Uterus (tissue), 4 donors: ENCODE measurements around the gene SLC2A9. TPM values are rescaled to one million over a fixed set of nuclear protein-coding genes. Genes with fewer than 3 reads are reported as not detected.

Source experiments
- DNase-seq, 2 donors: peaks; one replicate each; pipeline ENCODE4 v3.0.0-alpha.2; 2019 to 2020
- H3K27ac ChIP-seq, 2 donors: fragments of 200-600 bp; sonication (generic); 1 replicate in 1 of 2; 2 replicates in 1 of 2; pipeline ENCODE4 v1.5.1; 2016 to 2018
- H3K27me3 ChIP-seq, 2 donors: fragments of 200-600 bp; sonication (generic); one replicate each; pipeline ENCODE4 v1.5.1; 2018 to 2019; ENCODE audit warnings: control low read depth in 1 of 2
- H3K36me3 ChIP-seq, 2 donors: fragments of 200-600 bp; sonication (generic); one replicate each; pipeline ENCODE4 v1.5.1; 2019; ENCODE audit warnings: control low read depth in 1 of 2
- H3K4me1 ChIP-seq, 2 donors: fragments of 200-600 bp; sonication (generic); one replicate each; pipeline ENCODE4 v1.5.1; 2018 to 2019; ENCODE audit warnings: control low read depth in 1 of 2
- H3K4me3 ChIP-seq, 2 donors: fragments of 200-600 bp; sonication (generic); 1 replicate in 1 of 2; 2 replicates in 1 of 2; pipeline ENCODE4 v1.5.1; 2018 to 2019; ENCODE audit warnings: mild to moderate bottlenecking in 1 of 2
- H3K9me3 ChIP-seq, 2 donors: fragments of 200-600 bp; sonication (generic); one replicate each; pipeline ENCODE4 v1.5.1; 2019; ENCODE audit warnings: control low read depth in 1 of 2
- CTCF ChIP-seq, 4 experiments: fragments of 200-600 bp in 2 of 4; fragments of 450-650 bp in 2 of 4; sonication (generic) in 2 of 4; IDR thresholded peaks; one replicate each; pipeline ENCODE4 v1.5.1; 2016 to 2019; ENCODE audit warnings: antibody characterized with exemption in 4 of 4, mild to moderate bottlenecking in 2 of 4, moderate library complexity in 1 of 4
- POLR2A ChIP-seq, 2 donors: fragments of 450-650 bp; IDR thresholded peaks; one replicate each; pipeline ENCODE4 v1.6.1; 2016; ENCODE audit warnings: antibody characterized with exemption in 2 of 2, mild to moderate bottlenecking in 1 of 2, moderate library complexity in 1 of 2
- intact Hi-C: fragments of 100-400 bp; cut with DNase I; formaldehyde crosslinking; loops from one replicate; pipeline ENCODE4 v1.15.1; 2023; ENCODE audit warnings: low total_unique reads
- total RNA-seq, 4 donors: library from RNA; depleted of rRNA in 3 of 4; stranded (reverse); fragments of >200 nt in 3 of 4; gene quantifications; one replicate each; pipeline versions ENCODE4 v1.1.0 to v1.2.4, GENCODE V29; 2014 to 2023
- donor health status: DM: yes; HTN: yes; CAD: no.

SLC2A9 gene
- total RNA-seq, 4 donors from 2014 or later = 0.51 to 9.3 (median 7.1) TPM

GRCh38 chr4:10021653-10022023, 341 bp upstream of the SLC2A9 start:
- TF ChIP-seq POLR2A (IDR thresholded peaks at IDR 0.05) (no peak), CTCF (IDR thresholded peaks at IDR 0.05) (no peak)
- H3K27ac ChIP-seq = peak overlapping the region in 1 of 2 donors; percentile 4
- no peak overlapping the region for H3K4me3 ChIP-seq
- H3K36me3 ChIP-seq = no peaks in the 10 kb centered on the region
- intact Hi-C loops = no loop called here
- H3K9me3 ChIP-seq = no peaks in the 10 kb centered on the region
- no peak for DNase-seq
- no peaks in the 10 kb centered on the region for H3K27me3 ChIP-seq
- H3K4me1 ChIP-seq = peaks cover 0 to 3% of the 10 kb centered on the region in 2 donors

GRCh38 chr4:10020106-10020505, 1.2 kb downstream of the SLC2A9 start:
- no peaks in the 10 kb centered on the region for H3K27me3 ChIP-seq
- H3K27ac ChIP-seq = peak overlapping the region in 1 of 2 donors; percentile 97
- intact Hi-C loops = no loop called here
- no peaks in the 10 kb centered on the region for H3K36me3 ChIP-seq
- no peaks in the 10 kb centered on the region for H3K9me3 ChIP-seq
- no peak overlapping the region for H3K4me3 ChIP-seq
- TF ChIP-seq CTCF (IDR thresholded peaks at IDR 0.05) (no peak), POLR2A (IDR thresholded peaks at IDR 0.05) (no peak)
- no peak for DNase-seq
- peaks cover 0 to 3% of the 10 kb centered on the region in 2 donors for H3K4me1 ChIP-seq

GRCh38 chr4:10019521-10020051, 1.7 kb downstream of the SLC2A9 start:
- H3K27me3 ChIP-seq = no peaks in the 10 kb centered on the region
- H3K36me3 ChIP-seq = no peaks in the 10 kb centered on the region
- intact Hi-C loops = no loop called here
- no peak for DNase-seq
- peaks cover 0 to 3% of the 10 kb centered on the region in 2 donors for H3K4me1 ChIP-seq
- H3K27ac ChIP-seq = peak overlapping the region; percentile 84 to 97
- TF ChIP-seq POLR2A (IDR thresholded peaks at IDR 0.05) (no peak), CTCF (IDR thresholded peaks at IDR 0.05) (no peak)
- peak overlapping the region; percentile 38 to 40 for H3K4me3 ChIP-seq
- no peaks in the 10 kb centered on the region for H3K9me3 ChIP-seq

- H3K4me1 ChIP-seq = peaks cover 0 to 3% of the 10 kb centered on the region in 2 donors
- intact Hi-C loops = no loop called here
- TF ChIP-seq CTCF (IDR thresholded peaks at IDR 0.05) (peak; percentile 99 to 100 (median 100)), POLR2A (IDR thresholded peaks at IDR 0.05) (peak; percentile 23 to 50)
- H3K9me3 ChIP-seq = no peaks in the 10 kb centered on the region
- H3K27ac ChIP-seq = peak overlapping the region; percentile 84 to 97
- peak overlapping the region; percentile 38 to 40 for H3K4me3 ChIP-seq
- H3K36me3 ChIP-seq = no peaks in the 10 kb centered on the region
- peak; percentile 98 for DNase-seq
- H3K27me3 ChIP-seq = no peaks in the 10 kb centered on the region
Measured at GRCh38 chr4:10018818-10019461, 2.4 kb downstream of the SLC2A9 start.

GRCh38 chr4:10017037-10017893, 4.0 kb downstream of the SLC2A9 start:
- H3K27ac ChIP-seq = no peak overlapping the region
- H3K9me3 ChIP-seq = no peaks in the 10 kb centered on the region
- peaks cover 0 to 3% of the 10 kb centered on the region in 2 donors for H3K4me1 ChIP-seq
- no peak overlapping the region for H3K4me3 ChIP-seq
- TF ChIP-seq CTCF (IDR thresholded peaks at IDR 0.05) = no peak
- no peak for TF ChIP-seq POLR2A (IDR thresholded peaks at IDR 0.05)
- intact Hi-C loops = no loop called here
- H3K27me3 ChIP-seq = no peaks in the 10 kb centered on the region
- DNase-seq = no peak
- no peaks in the 10 kb centered on the region for H3K36me3 ChIP-seq
